CD14-positive monocyte (primary cell): Measurements from ENCODE around the gene POC1A. TPM values are rescaled to one million over a fixed set of nuclear protein-coding genes. Genes with fewer than 3 reads are reported as not detected.

Source experiments
- DNase-seq, 3 donors: peaks; one replicate each; pipeline ENCODE4 v3.0.0-alpha.2; 2011 to 2022
- H2AFZ ChIP-seq: 2 replicates; pipeline ENCODE4 v1.6.0; 2012; ENCODE audit warnings: mild to moderate bottlenecking, low read depth, low read length, inconsistent platforms; ENCODE audit not compliant: insufficient read depth, poor library complexity, severe bottlenecking
- H3K27ac ChIP-seq, 2 donors: 1 replicate in 1 of 2; 2 replicates in 1 of 2; pipeline ENCODE4 v1.5.1; 2012 to 2013; ENCODE audit warnings: low read length in 2 of 2, control low read depth in 1 of 2, inconsistent platforms in 1 of 2, low read depth in 1 of 2, mild to moderate bottlenecking in 1 of 2
- H3K27me3 ChIP-seq, 2 donors: one replicate each; pipeline versions ENCODE4 v1.6.0 to v1.6.1; 2011 to 2013; ENCODE audit warnings: low read length in 2 of 2; ENCODE audit not compliant: control insufficient read depth in 2 of 2, insufficient read depth in 2 of 2
- H3K36me3 ChIP-seq, 2 donors: replicated peaks in 1 of 2; 1 replicate in 1 of 2; 2 replicates in 1 of 2; pipeline versions ENCODE4 v1.5.1 to v1.6.1; 2012 to 2013; ENCODE audit warnings: low read length in 2 of 2, control low read depth in 1 of 2, inconsistent platforms in 1 of 2, mild to moderate bottlenecking in 1 of 2; ENCODE audit not compliant: insufficient read depth in 2 of 2, control insufficient read depth in 1 of 2
- H3K4me1 ChIP-seq, 2 donors: 1 replicate in 1 of 2; 2 replicates in 1 of 2; pipeline versions ENCODE4 v1.5.1 to v1.6.1; 2012 to 2013; ENCODE audit warnings: low read length in 2 of 2, control low read depth in 1 of 2, inconsistent platforms in 1 of 2, mild to moderate bottlenecking in 1 of 2, moderate library complexity in 1 of 2; ENCODE audit not compliant: insufficient read depth in 2 of 2, control insufficient read depth in 1 of 2
- H3K4me2 ChIP-seq: replicated peaks from 2 replicates; pipeline ENCODE3; 2012; ENCODE audit warnings: low read length, moderate library complexity, mild to moderate bottlenecking; ENCODE audit not compliant: poor library complexity, severe bottlenecking; ENCODE audit errors: extremely low read depth
- H3K4me3 ChIP-seq, 3 experiments: fragments of 200-600 bp in 1 of 3; sonication (generic) in 1 of 3; replicated peaks in 1 of 3; 1 replicate in 2 of 3; 2 replicates in 1 of 3; pipeline ENCODE4 v1.5.1; 2011 to 2013; ENCODE audit warnings: low read length in 3 of 3, mild to moderate bottlenecking in 3 of 3, control low read depth in 2 of 3, low read depth in 2 of 3, inconsistent platforms in 1 of 3, moderate library complexity in 1 of 3
- H3K79me2 ChIP-seq: 2 replicates; pipeline ENCODE4 v1.6.0; 2012; ENCODE audit warnings: mild to moderate bottlenecking, control low read depth, inconsistent platforms, low read length, moderate library complexity; ENCODE audit not compliant: insufficient read depth
- H3K9ac ChIP-seq: 2 replicates; pipeline ENCODE4 v1.6.0; 2017; ENCODE audit warnings: low read length, mild to moderate bottlenecking; ENCODE audit not compliant: insufficient read depth, poor library complexity, severe bottlenecking
- H3K9me3 ChIP-seq, 2 donors: replicated peaks in 1 of 2; 1 replicate in 1 of 2; 2 replicates in 1 of 2; pipeline versions ENCODE4 v1.5.1 to v1.6.1; 2012 to 2013; ENCODE audit warnings: low read length in 2 of 2, control low read depth in 1 of 2; ENCODE audit not compliant: control insufficient read depth in 1 of 2, insufficient read depth in 1 of 2
- H4K20me1 ChIP-seq: 2 replicates; pipeline ENCODE4 v1.6.0; 2012; ENCODE audit warnings: mild to moderate bottlenecking, low read length, control low read depth, moderate library complexity; ENCODE audit not compliant: insufficient read depth
- H3K27ac Mint-ChIP-seq, 7 donors: one replicate each; pipeline ENCODE4 v1.8.0; 2020; ENCODE audit warnings: mild to moderate bottlenecking in 7 of 7, mixed read lengths in 7 of 7, moderate library complexity in 6 of 7, inconsistent platforms in 2 of 7
- H3K27me3 Mint-ChIP-seq, 3 donors: one replicate each; pipeline ENCODE4 v1.8.0; 2021 to 2022; ENCODE audit warnings: low read depth in 3 of 3, mild to moderate bottlenecking in 3 of 3, mixed read lengths in 3 of 3, moderate library complexity in 3 of 3, inconsistent platforms in 1 of 3
- H3K36me3 Mint-ChIP-seq, 2 donors: one replicate each; pipeline ENCODE4 v1.8.0; 2020; ENCODE audit warnings: mixed read lengths in 2 of 2, inconsistent platforms in 1 of 2, mild to moderate bottlenecking in 1 of 2
- H3K4me1 Mint-ChIP-seq: one replicate; pipeline ENCODE4 v1.8.0; 2020; ENCODE audit warnings: mild to moderate bottlenecking, mixed read lengths
- H3K4me3 Mint-ChIP-seq, 2 donors: one replicate each; pipeline ENCODE4 v1.8.0; 2020; ENCODE audit warnings: mild to moderate bottlenecking in 2 of 2, mixed read lengths in 2 of 2, moderate library complexity in 1 of 2
- H3K9me3 Mint-ChIP-seq, 7 donors: one replicate each; pipeline ENCODE4 v1.8.0; 2020 to 2022; ENCODE audit warnings: mixed read lengths in 7 of 7, mild to moderate bottlenecking in 6 of 7, moderate library complexity in 6 of 7, inconsistent platforms in 2 of 7
- WGBS: methylation state at CpG from one replicate; pipeline ENCODE4 v1.1.5; 2013; ENCODE audit warnings: missing lambda C conversion rate; ENCODE audit not compliant: insufficient coverage; 5-methylcytosine and 5-hydroxymethylcytosine counted together
- intact Hi-C, 2 donors: fragments of 100-400 bp; cut with micrococcal nuclease; formaldehyde crosslinking; loops; one replicate each; pipeline versions ENCODE4 v1.15.0 to v1.15.1; 2023
- polyA plus RNA-seq, 3 donors: library from polyadenylated mRNA; depleted of rRNA in 1 of 3; unstranded in 2 of 3; stranded (reverse) in 1 of 3; fragments of 300-500 nt in 2 of 3; fragments of >200 nt in 1 of 3; fragmentation: Illumina TruSeq in 2 of 3; gene quantifications; 1 replicate in 2 of 3; 2 replicates in 1 of 3; pipeline ENCODE4 v1.2.3, GENCODE V29; 2012 to 2021
- TF ChIP-seq, protein P1 (sequence below): fragments of 200-600 bp; IDR thresholded peaks from one replicate; pipeline ENCODE4 v1.8.0; 2022; ENCODE audit warnings: antibody characterized with exemption, mild to moderate bottlenecking

POC1A gene
- polyA plus RNA-seq, 3 donors: 1.2 to 2.0 (median 1.5) TPM

DNA sequence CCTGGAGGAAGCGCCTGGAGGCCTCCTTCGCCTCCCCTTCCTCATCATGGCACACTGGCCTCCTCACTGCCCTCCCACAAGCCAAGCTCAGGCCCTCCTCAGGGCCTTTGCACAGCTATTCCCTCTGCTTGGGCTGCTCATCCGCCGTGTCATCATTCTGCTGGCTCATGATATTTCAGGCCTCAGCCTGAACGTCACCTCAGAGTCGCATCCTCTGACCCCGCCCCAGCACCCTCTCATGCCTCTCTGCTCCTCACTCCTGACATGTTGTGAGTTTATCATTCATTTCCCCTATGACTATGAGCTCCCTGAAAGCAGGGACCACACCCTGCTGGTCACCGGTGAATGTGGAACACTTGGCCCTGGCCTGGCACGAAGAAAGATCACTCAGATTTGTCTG, 20.7 kb upstream of the POC1A start:
- Mint-ChIP-seq H3K27ac (peak overlapping the region; percentile 76 to 95 (median 89)), H3K36me3 (peaks cover 3 to 7% of the 10 kb centered on the region in 2 donors), H3K4me3 (peak overlapping the region in 1 of 2 donors; percentile 40), H3K9me3 (peaks cover 0 to 2% (median 0%) of the 10 kb centered on the region in 7 donors), H3K27me3 (peaks cover 1 to 8% (median 2%) of the 10 kb centered on the region in 3 donors), H3K4me1 (peaks cover 36% of the 10 kb centered on the region)
- Histone ChIP-seq H3K9ac (peak overlapping the region; percentile 1), H3K79me2 (no peaks in the 10 kb centered on the region), H3K4me2 (no peak overlapping the region), H3K4me1 (peaks cover 29 to 30% of the 10 kb centered on the region in 2 donors), H3K36me3 (no peaks in the 10 kb centered on the region), H3K27me3 (no peaks in the 10 kb centered on the region), H3K9me3 (no peaks in the 10 kb centered on the region), H3K4me3 (no peak overlapping the region), H2AFZ (peak overlapping the region; percentile 7), H3K27ac (peak overlapping the region; percentile 70 to 92), H4K20me1 (no peaks in the 10 kb centered on the region)
- DNase-seq: peak; percentile 82 to 93 (median 92)
- 43% methylated on average over 6 of the region's 9 CpGs for WGBS
- TF ChIP-seq, protein P1, sequence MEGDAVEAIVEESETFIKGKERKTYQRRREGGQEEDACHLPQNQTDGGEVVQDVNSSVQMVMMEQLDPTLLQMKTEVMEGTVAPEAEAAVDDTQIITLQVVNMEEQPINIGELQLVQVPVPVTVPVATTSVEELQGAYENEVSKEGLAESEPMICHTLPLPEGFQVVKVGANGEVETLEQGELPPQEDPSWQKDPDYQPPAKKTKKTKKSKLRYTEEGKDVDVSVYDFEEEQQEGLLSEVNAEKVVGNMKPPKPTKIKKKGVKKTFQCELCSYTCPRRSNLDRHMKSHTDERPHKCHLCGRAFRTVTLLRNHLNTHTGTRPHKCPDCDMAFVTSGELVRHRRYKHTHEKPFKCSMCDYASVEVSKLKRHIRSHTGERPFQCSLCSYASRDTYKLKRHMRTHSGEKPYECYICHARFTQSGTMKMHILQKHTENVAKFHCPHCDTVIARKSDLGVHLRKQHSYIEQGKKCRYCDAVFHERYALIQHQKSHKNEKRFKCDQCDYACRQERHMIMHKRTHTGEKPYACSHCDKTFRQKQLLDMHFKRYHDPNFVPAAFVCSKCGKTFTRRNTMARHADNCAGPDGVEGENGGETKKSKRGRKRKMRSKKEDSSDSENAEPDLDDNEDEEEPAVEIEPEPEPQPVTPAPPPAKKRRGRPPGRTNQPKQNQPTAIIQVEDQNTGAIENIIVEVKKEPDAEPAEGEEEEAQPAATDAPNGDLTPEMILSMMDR: no peak
- intact Hi-C loops: no loop called here

DNA sequence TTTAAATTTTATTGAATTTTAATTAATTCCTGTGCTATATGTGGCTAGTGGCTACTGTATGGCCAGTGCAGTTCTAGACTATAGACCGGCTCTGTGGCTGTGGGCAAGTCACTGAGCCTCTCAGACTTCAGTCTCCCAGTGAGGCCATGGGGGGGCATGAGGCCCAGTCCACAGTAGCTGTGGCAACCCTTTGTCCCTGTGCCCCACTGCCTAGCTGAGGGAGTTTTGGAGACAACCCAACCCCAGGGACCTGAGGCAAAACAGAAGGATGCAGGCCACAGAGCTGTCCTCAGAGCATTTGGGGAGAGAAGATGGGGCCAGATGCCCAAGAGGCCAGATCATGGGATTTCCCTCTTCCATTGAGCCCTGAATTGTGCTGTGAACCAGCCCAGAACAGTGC, 18.9 kb upstream of the POC1A start:
- Histone ChIP-seq H2AFZ (no peak overlapping the region), H3K27me3 (no peaks in the 10 kb centered on the region), H4K20me1 (no peaks in the 10 kb centered on the region), H3K9ac (no peak overlapping the region), H3K4me3 (no peak overlapping the region), H3K4me2 (no peak overlapping the region), H3K27ac (no peak overlapping the region), H3K4me1 (peaks cover 25 to 26% of the 10 kb centered on the region in 2 donors), H3K79me2 (no peaks in the 10 kb centered on the region), H3K9me3 (no peaks in the 10 kb centered on the region), H3K36me3 (no peaks in the 10 kb centered on the region)
- peaks cover 3 to 7% of the 10 kb centered on the region in 2 donors for H3K36me3 Mint-ChIP-seq
- WGBS: 100% methylated on average over 1 of the region's 1 CpG
- H3K27me3 Mint-ChIP-seq: peaks cover 0 to 6% (median 2%) of the 10 kb centered on the region in 3 donors
- H3K27ac Mint-ChIP-seq: peak overlapping the region in 3 of 7 donors; percentile 6 to 12 (median 8)
- TF ChIP-seq, protein P1: no peak
- intact Hi-C loops: no loop called here
- DNase-seq: no peak
- no peak overlapping the region for H3K4me3 Mint-ChIP-seq
- peaks cover 30% of the 10 kb centered on the region for H3K4me1 Mint-ChIP-seq
- peaks cover 0 to 2% (median 0%) of the 10 kb centered on the region in 7 donors for H3K9me3 Mint-ChIP-seq
